ENCODE results near the gene ZNF532. TPM values are rescaled to one million over a fixed set of nuclear protein-coding genes. Genes with fewer than 3 reads are reported as not detected.

The ZNF532 gene
- total and polyA plus RNA-seq, 2 of the 13 experiments (the other 11 are each of a cell fraction or from before 2014, with no cell fraction given), result not detected

- peaks cover 0 to 16% of the 10 kb centered on the region in 2 experiments; a peak in 2 of 5 replicates for H3K27me3 ChIP-seq (ENCODE audit: control insufficient read depth in 1 of 2, insufficient read depth in 2 of 2, low read length in 2 of 2)
- ATAC-seq, result no peak
These were observed 131.5 kb downstream of the ZNF532 start for GRCh38 chr18:58996131-58996641.

GRCh38 chr18:58996696-58997095 lies 132.0 kb downstream of the ZNF532 start:
- TF ChIP-seq CHD4 (IDR thresholded peaks at IDR 0.05; ENCODE audit: borderline replicate concordance, low read length), result no peak
- no peak for TF ChIP-seq HDAC2 (CRISPR knock-in tag; IDR thresholded peaks at IDR 0.05)
- TF ChIP-seq ZNF263 (CRISPR knock-in tag; IDR thresholded peaks at IDR 0.05), result no peak
- no peak for TF ChIP-seq ARNT2 (CRISPR knock-in tag; IDR thresholded peaks at IDR 0.05; ENCODE audit: low read depth)
- no peak for TF ChIP-seq AHR (CRISPR knock-in tag; IDR thresholded peaks at IDR 0.05)
- TF ChIP-seq RAD51 (IDR thresholded peaks at IDR 0.05; ENCODE audit: borderline replicate concordance), result no peak
- no peak for TF ChIP-seq FLYWCH1 (CRISPR knock-in tag; IDR thresholded peaks at IDR 0.05)
- TF ChIP-seq AKNA (CRISPR knock-in tag; IDR thresholded peaks at IDR 0.05; ENCODE audit: borderline replicate concordance), result no peak
- no peak for TF ChIP-seq HNRNPK (IDR thresholded peaks at IDR 0.05; ENCODE audit: low read depth, low read length, poor library complexity, severe bottlenecking)
- H3K36me3 ChIP-seq (replicated peaks in 1 of 2; ENCODE audit: control insufficient read depth in 1 of 2, insufficient read depth in 2 of 2, low read length in 2 of 2), result no peaks in the 10 kb centered on the region
- no peak for ATAC-seq
- POLR2A ChIA-PET, result no interaction called here
- H3K4me3 ChIP-seq (replicated peaks in 1 of 3; ENCODE audit: insufficient read depth in 1 of 3, low read depth in 2 of 3, low read length in 3 of 3), result no peak overlapping the region
- no peaks in the 10 kb centered on the region for H3K9me3 ChIP-seq (ENCODE audit: low read length)
- WGBS (ENCODE audit: low lambda C conversion rate), result 49% methylated on average over 7 of the region's 7 CpGs
- DNase-seq (ENCODE audit: low spot score), result no peak
- BruUV-seq (replicated peaks), result no TSS peak
- no peak overlapping the region for H3K27ac ChIP-seq (ENCODE audit: extremely low read length, insufficient read depth, low read length)
- no peak overlapping the region for H2AFZ ChIP-seq (ENCODE audit: low read length)
- CTCF ChIA-PET (ENCODE audit: low intra/inter-chr PET ratio, low total read pairs), result no interaction called here
- H3K27me3 ChIP-seq (ENCODE audit: control insufficient read depth in 1 of 2, insufficient read depth in 2 of 2, low read length in 2 of 2), result peaks cover 0 to 11% of the 10 kb centered on the region in 2 experiments; a peak in 1 of 5 replicates
- FAIRE-seq, result no peak
- H3K9ac ChIP-seq (ENCODE audit: insufficient read depth, low read depth, low read length), result no peak overlapping the region
- no peaks in the 10 kb centered on the region for H3K4me1 ChIP-seq (ENCODE audit: insufficient read depth, low read length)
- in situ Hi-C loops (cut with HindIII; ENCODE audit: extremely low pct_ligation_motif_present, low pct_unique_long_range_greater_than_20kb) (no loop called here), intact Hi-C loops (cut with micrococcal nuclease; ENCODE audit: unreplicated experiment) (no loop called here)
- H4K20me1 ChIP-seq (ENCODE audit: insufficient read depth, low read length), result no peaks in the 10 kb centered on the region
- no peaks in the 10 kb centered on the region for H3K79me2 ChIP-seq (ENCODE audit: insufficient read depth, low read length)
- H3K4me2 ChIP-seq (ENCODE audit: low read depth, low read length), result no peak overlapping the region

More at GRCh38 chr18:58996131-58996641, 131.5 kb downstream of the ZNF532 start:
- no peak for FAIRE-seq
- 19% methylated on average over 12 of the region's 12 CpGs for WGBS (ENCODE audit: low lambda C conversion rate)
- Histone ChIP-seq H3K4me3 (replicated peaks in 1 of 3; ENCODE audit: insufficient read depth in 1 of 3, low read depth in 2 of 3, low read length in 3 of 3) (no peak overlapping the region), H4K20me1 (ENCODE audit: insufficient read depth, low read length) (no peaks in the 10 kb centered on the region), H3K36me3 (replicated peaks in 1 of 2; ENCODE audit: control insufficient read depth in 1 of 2, insufficient read depth in 2 of 2, low read length in 2 of 2) (no peaks in the 10 kb centered on the region), H3K79me2 (ENCODE audit: insufficient read depth, low read length) (no peaks in the 10 kb centered on the region), H3K9me3 (ENCODE audit: low read length) (no peaks in the 10 kb centered on the region), H3K4me2 (ENCODE audit: low read depth, low read length) (no peak overlapping the region), H2AFZ (ENCODE audit: low read length) (no peak overlapping the region), H3K4me1 (ENCODE audit: insufficient read depth, low read length) (no peaks in the 10 kb centered on the region), H3K27ac (ENCODE audit: extremely low read length, insufficient read depth, low read length) (no peak overlapping the region), H3K9ac (ENCODE audit: insufficient read depth, low read depth, low read length) (no peak overlapping the region)
- no peak for TF ChIP-seq SNRNP70 (IDR thresholded peaks at IDR 0.05; ENCODE audit: low read depth, low read length)
- no peak for TF ChIP-seq MBNL3 (CRISPR knock-in tag; conservative IDR thresholded peaks at IDR 0.05)
- no peak for TF ChIP-seq PITX1 (CRISPR knock-in tag; IDR thresholded peaks at IDR 0.05)
- no peak for TF ChIP-seq FIP1L1 (IDR thresholded peaks at IDR 0.05; ENCODE audit: borderline replicate concordance, insufficient read depth, low read depth, low read length)
- CTCF ChIA-PET (ENCODE audit: low intra/inter-chr PET ratio, low total read pairs), result no interaction called here
- in situ Hi-C loops (cut with HindIII; ENCODE audit: extremely low pct_ligation_motif_present, low pct_unique_long_range_greater_than_20kb), result no loop called here
- DNase-seq (ENCODE audit: low spot score), result no peak
- BruUV-seq (replicated peaks), result no TSS peak
- POLR2A ChIA-PET, result no interaction called here
- intact Hi-C loops (cut with micrococcal nuclease; ENCODE audit: unreplicated experiment), result no loop called here
